Choroid plexus epithelial cell (primary cell): ENCODE results near the gene CTBP2.

ENCODE experiments used
- DNase-seq: peaks from one replicate; pipeline ENCODE4 v3.0.0-alpha.2; 2010; ENCODE audit warnings: low read depth
- H3K4me3 ChIP-seq: 2 replicates; pipeline ENCODE4 v1.5.1; 2011; ENCODE audit warnings: low read depth, mild to moderate bottlenecking, control low read depth, low read length, moderate library complexity
- CTCF ChIP-seq: conservative IDR thresholded peaks from 2 replicates; pipeline ENCODE4 v1.5.1; 2011; ENCODE audit warnings: low read depth, mild to moderate bottlenecking, control low read depth, inconsistent platforms, low read length, moderate library complexity

CTBP2 gene

GRCh38 chr10:124961248-124961570 lies 199.2 kb downstream of the CTBP2 start:
- TF ChIP-seq CTCF = no peak
- peak; percentile 14 for DNase-seq
- no peak overlapping the region for H3K4me3 ChIP-seq

GRCh38 chr10:124959564-124959963 lies 200.8 kb downstream of the CTBP2 start:
- DNase-seq = no peak
- TF ChIP-seq CTCF = no peak
- no peak overlapping the region for H3K4me3 ChIP-seq

GRCh38 chr10:124957404-124957947 lies 202.9 kb downstream of the CTBP2 start:
- DNase-seq = no peak
- no peak overlapping the region for H3K4me3 ChIP-seq
- no peak for TF ChIP-seq CTCF

GRCh38 chr10:124956764-124957163 lies 203.6 kb downstream of the CTBP2 start:
- no peak for DNase-seq
- H3K4me3 ChIP-seq = no peak overlapping the region
- no peak for TF ChIP-seq CTCF

- TF ChIP-seq CTCF = no peak
- H3K4me3 ChIP-seq = no peak overlapping the region
- no peak for DNase-seq
These were observed 204.5 kb downstream of the CTBP2 start for GRCh38 chr10:124955868-124956267.

- TF ChIP-seq CTCF = no peak
- DNase-seq = no peak
- H3K4me3 ChIP-seq = no peak overlapping the region
These were observed 205.1 kb downstream of the CTBP2 start for GRCh38 chr10:124955243-124955642.

- TF ChIP-seq CTCF = no peak
- H3K4me3 ChIP-seq = no peak overlapping the region
- DNase-seq = no peak
These were observed 206.9 kb downstream of the CTBP2 start for GRCh38 chr10:124953421-124953820.
